PFSK-1 (cell line): ENCODE measurements around the gene MED12.

Experiments
- FOXP2 ChIP-seq: optimal IDR thresholded peaks from 2 replicates; pipeline ENCODE3; 2011; ENCODE audit warnings: borderline replicate concordance, control low read depth, inconsistent platforms; ENCODE audit not compliant: insufficient read depth; ENCODE audit errors: extremely low read length, extremely low read depth
- POLR2AphosphoS5 ChIP-seq: IDR thresholded peaks from 2 replicates; pipeline ENCODE4 v1.6.1; 2012; ENCODE audit warnings: low read depth, mild to moderate bottlenecking, control low read depth, low read length, moderate library complexity
- REST ChIP-seq, 2 experiments: IDR thresholded peaks; 2 replicates each; pipeline versions ENCODE4 v1.6.1 to v1.8.0; 2011 to 2012; ENCODE audit warnings: low read depth in 2 of 2, low read length in 2 of 2, control low read depth in 1 of 2, inconsistent platforms in 1 of 2, mild to moderate bottlenecking in 1 of 2, moderate library complexity in 1 of 2; ENCODE audit not compliant: insufficient read depth in 1 of 2
- SIN3A ChIP-seq: IDR thresholded peaks from 2 replicates; pipeline ENCODE4 v1.6.1; 2012; ENCODE audit warnings: mild to moderate bottlenecking, low read length, moderate library complexity, borderline replicate concordance; ENCODE audit not compliant: insufficient read depth
- TAF1 ChIP-seq: IDR thresholded peaks from 2 replicates; pipeline ENCODE4 v1.6.1; 2012; ENCODE audit warnings: low read length, control low read depth, borderline replicate concordance; ENCODE audit not compliant: insufficient read depth

Gene MED12

GRCh38 chrX:71169586-71169985 lies 51.2 kb downstream of the MED12 start:
- no peak for TF ChIP-seq POLR2AphosphoS5
- TF ChIP-seq REST (IDR thresholded peaks at IDR 0.05; ENCODE audit: insufficient read depth in 1 of 2, low read depth in 2 of 2, low read length in 2 of 2), result no peak
- TF ChIP-seq FOXP2, result no peak
- TF ChIP-seq SIN3A, result no peak
- TF ChIP-seq TAF1, result no peak

GRCh38 chrX:71170660-71171059 lies 52.3 kb downstream of the MED12 start:
- no peak for TF ChIP-seq POLR2AphosphoS5
- no peak for TF ChIP-seq TAF1
- TF ChIP-seq REST (IDR thresholded peaks at IDR 0.05; ENCODE audit: insufficient read depth in 1 of 2, low read depth in 2 of 2, low read length in 2 of 2), result no peak
- no peak for TF ChIP-seq SIN3A
- TF ChIP-seq FOXP2, result no peak

- TF ChIP-seq POLR2AphosphoS5, result no peak
- TF ChIP-seq SIN3A, result no peak
- TF ChIP-seq TAF1, result no peak
- TF ChIP-seq FOXP2, result no peak
- no peak for TF ChIP-seq REST (IDR thresholded peaks at IDR 0.05; ENCODE audit: insufficient read depth in 1 of 2, low read depth in 2 of 2, low read length in 2 of 2)
Observed at GRCh38 chrX:71171110-71171801, 52.9 kb downstream of the MED12 start.

- no peak for TF ChIP-seq SIN3A
- no peak for TF ChIP-seq POLR2AphosphoS5
- TF ChIP-seq REST (IDR thresholded peaks at IDR 0.05; ENCODE audit: insufficient read depth in 1 of 2, low read depth in 2 of 2, low read length in 2 of 2), result no peak
- TF ChIP-seq FOXP2, result no peak
- no peak for TF ChIP-seq TAF1
Observed at GRCh38 chrX:71173440-71173839, 55.0 kb downstream of the MED12 start.

- TF ChIP-seq FOXP2 (no peak), TAF1 (no peak), POLR2AphosphoS5 (no peak), REST (IDR thresholded peaks at IDR 0.05; ENCODE audit: insufficient read depth in 1 of 2, low read depth in 2 of 2, low read length in 2 of 2) (no peak), SIN3A (no peak)
Observed at GRCh38 chrX:71174795-71175194, 56.4 kb downstream of the MED12 start.
